G401.6 (cell line): ENCODE measurements around the gene MMP17.

Experiments used
- FAIRE-seq: peaks from 2 replicates; lab custom pipeline; 2012; peaks lifted over from hg19 to GRCh38; lab: Jason Lieb, UNC

Gene MMP17

DNA sequence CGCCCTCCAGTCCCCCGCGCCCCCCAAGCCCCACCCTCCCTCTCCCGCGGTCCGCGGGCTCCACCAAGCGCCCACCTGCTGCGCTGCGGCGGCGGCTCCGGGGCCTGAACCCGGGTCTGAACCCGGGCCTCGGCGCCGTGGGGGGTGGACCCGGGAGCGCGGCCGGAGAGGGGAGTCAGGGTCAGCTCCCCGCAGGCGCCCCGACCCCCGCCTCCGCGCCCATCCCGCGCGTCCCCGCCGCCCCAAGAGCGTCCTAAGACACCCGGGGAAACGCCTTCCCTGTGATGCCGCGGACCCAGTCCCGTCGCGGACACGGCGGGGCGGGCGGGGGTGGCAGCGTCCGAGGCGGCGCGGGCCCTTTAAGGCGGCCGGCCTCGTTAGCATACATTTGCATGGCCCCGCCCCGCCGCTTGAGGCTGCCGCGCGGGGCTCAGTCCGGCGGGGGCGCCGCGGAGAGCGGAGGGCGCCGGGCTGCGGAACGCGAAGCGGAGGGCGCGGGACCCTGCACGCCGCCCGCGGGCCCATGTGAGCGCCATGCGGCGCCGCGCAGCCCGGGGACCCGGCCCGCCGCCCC, at the start of gene MMP17:
TSS of gene MMP17 (plus strand) at position 433 of the 574 bp plus-strand sequence. CDS start at position 535, 102 bp downstream.
- FAIRE-seq, result no peak

DNA sequence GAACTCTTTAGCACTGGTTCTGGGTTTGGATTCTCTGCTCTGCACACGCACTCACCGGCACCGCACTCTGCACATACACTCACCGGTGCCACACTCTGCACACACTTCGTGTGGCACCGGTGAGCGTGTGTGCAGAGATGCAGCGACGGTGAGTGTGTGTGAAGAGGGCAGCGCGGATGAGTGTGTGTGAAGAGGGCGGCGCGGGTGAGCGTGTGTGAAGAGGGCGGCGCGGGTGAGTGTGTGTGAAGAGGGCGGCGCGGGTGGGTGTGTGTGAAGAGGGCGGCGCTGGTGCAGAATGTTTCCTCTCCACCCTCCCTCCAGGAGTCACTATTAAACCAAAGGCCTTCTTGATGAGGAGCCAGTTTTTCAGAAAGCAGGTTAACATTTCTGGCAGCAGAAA, 49.2 kb upstream of the MMP17 start:
- no peak for FAIRE-seq

- FAIRE-seq, result no peak
Measured at GRCh38 chr12:131782061-131782460, 46.1 kb upstream of the MMP17 start.

DNA sequence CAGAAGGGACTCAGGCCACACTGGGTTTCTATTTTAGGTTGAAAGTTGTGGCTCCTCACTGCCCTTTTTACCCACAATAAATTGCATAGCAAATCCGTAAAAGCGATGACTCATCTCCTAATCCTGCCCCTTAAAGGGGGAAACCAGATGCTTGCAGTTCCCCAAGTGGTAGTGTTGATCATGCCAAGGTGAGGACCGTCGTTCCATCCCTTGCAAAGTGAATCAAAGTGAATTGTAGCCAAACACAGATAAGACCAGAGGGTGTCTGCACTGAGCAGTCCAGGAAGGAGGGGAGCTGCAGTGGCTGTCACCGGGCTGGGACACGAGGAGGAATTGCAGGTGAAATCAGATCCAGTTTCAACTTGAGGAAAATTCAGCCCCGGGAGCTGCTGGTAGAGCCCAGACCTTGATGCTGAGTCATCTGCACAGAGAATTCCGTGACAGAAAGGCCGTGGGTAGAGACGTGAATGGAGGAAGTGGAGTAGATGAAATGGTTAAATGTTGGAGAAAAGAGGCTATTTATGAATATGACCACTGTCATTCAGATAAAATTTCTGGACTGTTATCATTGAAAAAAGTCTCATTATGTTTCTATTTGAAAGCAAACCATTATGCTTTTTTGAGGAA, 44.2 kb upstream of the MMP17 start:
- no peak for FAIRE-seq

DNA sequence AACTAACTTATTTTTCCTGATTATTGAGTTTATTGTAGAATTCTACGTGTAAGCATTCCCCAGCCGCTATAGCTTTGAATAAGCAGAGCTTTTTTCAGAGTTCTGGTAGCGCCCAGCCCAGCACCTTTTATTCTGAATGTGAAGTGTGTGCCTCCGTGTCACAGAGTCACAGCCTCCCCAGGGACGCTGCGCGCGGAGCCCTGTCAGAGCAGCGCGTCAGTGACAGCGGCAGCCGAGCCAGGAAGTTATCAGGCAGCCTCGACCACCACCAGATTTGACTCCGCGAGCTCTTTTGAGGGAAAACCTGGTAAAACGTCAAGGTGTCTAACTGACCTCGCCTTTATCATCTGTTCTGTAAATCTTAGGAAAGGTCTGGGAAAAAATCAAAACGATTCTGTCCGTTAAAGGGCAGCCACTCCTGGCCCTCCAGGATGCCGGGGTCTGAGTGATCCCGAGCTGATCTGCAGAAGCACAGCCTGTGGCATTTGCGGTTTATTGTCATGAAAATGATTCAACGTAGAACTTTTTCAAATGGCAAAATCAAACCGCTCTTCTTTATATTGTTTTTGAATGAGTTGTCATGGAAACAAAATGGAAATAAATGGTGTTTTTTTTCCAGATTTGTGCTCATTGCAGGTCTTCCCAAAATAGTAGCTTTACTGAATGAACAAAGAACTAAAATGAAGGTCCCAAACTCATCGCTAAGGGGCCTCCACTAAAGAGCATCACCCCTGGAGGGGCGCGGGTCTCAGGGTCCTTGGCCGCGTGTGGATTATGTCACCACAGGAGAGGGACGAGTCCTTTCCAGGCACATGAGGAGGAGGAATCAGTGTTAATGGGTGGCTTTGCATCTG, 43.1 kb upstream of the MMP17 start:
- no peak for FAIRE-seq

DNA sequence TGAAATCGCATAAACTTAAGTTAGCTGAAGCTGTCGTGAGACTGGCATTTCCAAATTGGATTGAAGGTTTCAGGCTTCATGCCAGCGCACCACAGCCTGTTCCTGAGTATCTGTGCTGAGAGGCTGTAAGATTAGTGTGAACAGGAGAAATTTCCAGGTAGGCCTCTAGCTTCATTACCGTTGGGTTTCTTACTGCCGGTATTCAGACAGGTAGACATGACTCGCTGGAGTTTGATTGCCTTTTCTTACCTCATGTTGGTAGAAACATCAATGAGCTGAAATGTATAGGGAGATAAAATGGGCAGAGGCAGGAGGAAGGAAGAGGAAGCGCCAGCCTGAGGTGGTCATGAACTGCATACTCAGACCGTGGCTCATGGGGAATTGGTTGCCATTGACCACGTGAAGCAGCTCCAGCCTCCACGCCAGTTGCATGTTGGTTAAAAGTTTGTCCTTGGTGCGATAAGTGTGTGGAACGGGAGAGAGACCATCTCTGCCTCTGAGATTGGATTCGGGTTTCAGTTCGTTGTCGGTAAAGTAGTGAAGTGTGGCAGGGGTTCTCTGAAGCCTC, 42.3 kb upstream of the MMP17 start:
- no peak for FAIRE-seq

DNA sequence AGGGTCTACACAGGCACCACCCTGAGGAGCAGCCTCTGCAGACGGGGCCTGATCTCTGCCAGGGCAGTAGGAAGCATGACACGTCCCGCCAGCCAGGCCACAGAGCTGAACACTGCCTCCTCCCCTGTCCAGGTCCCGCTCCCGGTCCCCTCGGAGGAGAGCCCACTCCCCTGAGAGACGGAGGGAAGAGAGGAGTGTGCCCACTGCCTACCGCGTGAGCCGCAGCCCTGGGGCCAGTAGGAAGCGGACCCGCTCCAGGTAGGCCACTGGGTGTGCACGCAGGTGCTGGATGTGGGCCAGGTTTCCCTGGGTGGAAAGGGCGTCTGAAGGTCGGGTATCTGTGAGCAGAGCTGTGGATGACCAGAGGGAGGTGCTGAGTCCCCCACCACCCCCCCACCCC, 41.9 kb upstream of the MMP17 start:
- no peak for FAIRE-seq

- FAIRE-seq, result no peak
Measured at GRCh38 chr12:131787143-131787660, 41.0 kb upstream of the MMP17 start.

GRCh38 chr12:131788070-131788469, 40.1 kb upstream of the MMP17 start:
- FAIRE-seq, result no peak

- FAIRE-seq, result no peak
Measured at GRCh38 chr12:131789638-131790037, 38.6 kb upstream of the MMP17 start.

- no peak for FAIRE-seq
Measured at GRCh38 chr12:131793243-131794022, 34.8 kb upstream of the MMP17 start.

DNA sequence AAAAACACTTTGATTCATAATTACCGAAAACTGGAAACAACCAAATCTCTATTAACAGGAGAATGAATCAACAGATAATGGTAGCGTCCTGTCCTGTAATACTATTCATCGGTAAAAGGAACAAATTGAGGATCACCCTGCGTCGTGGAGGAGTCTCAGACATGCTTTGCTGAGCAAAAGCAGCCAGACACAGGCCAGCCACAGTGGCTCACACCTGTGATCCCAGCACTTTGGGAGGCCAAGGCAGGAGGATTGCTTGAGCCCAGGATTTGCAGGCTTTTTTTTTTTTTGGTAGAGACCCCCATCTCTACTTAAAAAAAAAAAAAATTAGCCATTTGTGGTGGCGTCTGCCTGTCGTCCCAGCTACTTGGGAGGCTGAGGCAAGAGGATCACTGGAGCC, 34.1 kb upstream of the MMP17 start:
- FAIRE-seq, result no peak

DNA sequence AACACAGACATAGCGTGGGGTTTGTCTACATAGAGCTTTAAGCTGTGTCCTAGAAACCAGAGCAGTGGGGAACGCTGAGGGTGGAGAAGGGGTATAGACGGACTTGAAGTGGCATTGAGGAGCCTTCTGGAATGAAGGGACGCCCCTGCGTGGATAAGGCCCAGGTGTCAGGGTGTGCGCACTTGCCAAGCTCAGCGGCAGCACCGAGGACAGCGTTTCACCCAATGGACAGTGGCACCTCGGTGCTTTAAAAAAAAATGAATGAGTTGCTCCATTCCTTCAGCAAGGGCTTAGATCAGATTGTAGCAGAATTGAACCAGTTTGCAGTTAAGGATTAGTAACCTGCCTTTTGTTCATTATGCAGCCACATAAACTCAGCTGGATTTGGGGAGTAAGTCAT, 33.6 kb upstream of the MMP17 start:
- FAIRE-seq, result no peak

DNA sequence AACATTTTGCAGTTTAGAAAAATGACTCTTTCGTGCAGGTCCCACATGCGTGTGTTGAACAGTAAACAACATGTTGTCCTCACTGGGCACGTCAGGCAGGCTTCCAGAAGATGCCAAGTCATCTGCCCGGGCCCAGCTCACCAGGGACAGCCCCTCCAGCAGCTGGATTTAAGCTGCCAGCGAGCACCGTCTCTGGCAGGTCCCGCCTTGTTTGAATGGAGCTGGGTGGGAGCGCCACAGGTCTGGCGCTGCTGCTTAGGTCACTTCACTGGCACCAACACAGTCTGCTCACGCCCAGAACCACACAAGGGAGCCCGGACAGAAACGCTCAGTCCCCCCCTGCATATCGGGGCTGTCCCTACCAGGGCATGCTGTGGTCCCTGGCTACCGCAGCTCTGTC, 33.1 kb upstream of the MMP17 start:
- FAIRE-seq, result no peak

- no peak for FAIRE-seq
Measured at GRCh38 chr12:131795690-131796410, 32.3 kb upstream of the MMP17 start.

DNA sequence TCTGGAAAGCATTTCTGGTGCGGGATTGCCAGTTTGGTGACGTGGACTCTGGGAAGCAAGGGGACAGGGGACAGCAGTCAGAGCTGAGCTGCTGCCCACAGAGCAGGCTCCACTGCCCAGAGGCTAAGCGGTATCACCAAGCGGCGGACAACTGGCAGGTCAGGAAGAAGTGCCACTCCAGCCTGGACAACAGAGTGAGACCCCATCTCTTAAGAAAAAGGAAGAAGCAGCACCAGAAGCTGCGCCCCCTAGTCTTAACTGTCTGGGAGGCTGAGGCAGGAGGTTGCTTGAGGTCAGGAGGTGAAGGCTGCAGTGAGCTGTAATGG, 31.8 kb upstream of the MMP17 start:
- no peak for FAIRE-seq

- FAIRE-seq, result no peak
Measured at GRCh38 chr12:131796754-131797587, 31.2 kb upstream of the MMP17 start.

DNA sequence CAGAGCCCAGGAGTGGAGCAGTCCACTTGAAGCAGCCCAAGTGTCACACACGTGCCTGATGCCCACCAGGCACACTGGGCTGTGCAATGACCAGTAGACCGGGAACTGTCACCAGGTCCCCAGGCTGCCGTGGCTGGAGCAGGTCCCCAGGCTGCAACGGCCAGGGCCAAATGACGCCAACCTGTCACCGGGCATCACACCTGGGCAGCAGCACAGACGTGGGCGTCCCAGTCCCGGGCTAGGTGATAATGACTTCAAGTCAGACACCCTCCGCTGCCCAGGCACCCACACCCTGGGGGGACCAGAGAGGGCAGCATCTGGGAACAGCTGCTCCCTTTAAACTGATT, 30.6 kb upstream of the MMP17 start:
- FAIRE-seq, result no peak

GRCh38 chr12:131799195-131799594, 29.0 kb upstream of the MMP17 start:
- FAIRE-seq, result no peak

GRCh38 chr12:131799828-131800593, 28.2 kb upstream of the MMP17 start:
- no peak for FAIRE-seq
